GM21515 (cell line): Measurements from ENCODE around the gene GATA6.

Experiments used
- ATAC-seq: cut with Tn5 transposase; IDR thresholded peaks from one replicate; pipeline ENCODE4 v1.9.1; 2021; ENCODE audit not compliant: unreplicated experiment

GATA6 gene

DNA sequence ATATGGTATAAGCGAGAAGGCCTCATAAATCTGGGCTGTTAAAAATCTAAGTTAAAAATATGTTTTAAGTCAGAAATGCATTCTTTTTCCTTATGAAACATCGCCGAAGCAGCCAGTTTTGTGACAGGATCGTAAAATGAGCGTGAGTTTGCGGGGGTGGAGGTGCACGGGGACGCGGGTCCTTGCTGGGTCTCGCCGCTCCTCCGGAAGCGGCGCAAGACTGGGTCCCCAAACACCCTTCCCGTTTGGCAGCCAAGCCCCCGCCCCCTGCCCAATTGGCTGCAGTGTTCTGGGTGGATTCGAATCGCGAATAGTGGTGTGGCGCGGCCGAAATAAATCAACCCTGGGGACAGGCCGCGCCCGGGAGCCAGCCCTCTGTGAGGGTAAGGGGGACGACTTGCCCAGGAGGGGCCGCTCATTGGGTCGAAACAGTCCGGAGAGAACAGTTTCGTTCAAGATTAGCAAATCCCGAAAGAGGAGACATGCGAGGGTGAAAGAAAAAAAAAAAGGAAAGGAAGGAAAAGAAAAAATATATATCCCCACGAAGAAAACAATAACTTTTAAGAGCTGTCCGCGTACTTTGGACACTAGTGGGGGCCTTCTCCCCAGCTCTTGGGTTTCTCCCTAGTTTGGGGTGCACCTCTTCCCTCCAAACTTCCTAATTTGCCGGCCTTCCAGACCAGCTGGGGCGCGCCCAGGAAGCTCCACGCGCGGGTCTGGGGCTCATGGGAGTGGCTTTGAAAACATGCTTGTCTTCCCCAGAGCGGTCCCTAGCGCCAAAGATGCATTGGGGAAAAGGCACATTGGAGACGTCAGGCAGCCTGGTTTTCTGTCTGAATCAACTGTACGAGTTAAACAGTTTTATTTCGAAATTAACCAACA is 3.1 kb upstream of the GATA6 start:
- ATAC-seq: no peak

DNA sequence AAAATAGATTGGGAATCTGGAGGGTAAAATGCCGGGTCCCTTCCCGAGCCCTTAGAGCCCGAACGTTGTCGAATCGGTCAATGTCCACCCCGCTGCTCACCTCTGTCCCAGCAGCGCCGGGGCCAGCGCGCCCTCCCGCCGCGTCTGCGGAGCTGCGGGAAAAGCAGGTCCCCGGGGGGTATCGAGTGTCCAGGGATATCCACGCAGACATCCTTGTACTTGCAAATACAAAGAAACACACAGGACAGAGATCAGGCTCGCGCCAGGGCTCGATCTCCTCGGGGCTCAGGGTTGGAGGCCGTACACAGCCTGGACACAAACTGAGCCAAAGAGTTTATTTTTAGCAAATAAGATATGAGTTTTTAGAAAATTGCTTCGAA is 2.3 kb upstream of the GATA6 start:
- no peak for ATAC-seq

DNA sequence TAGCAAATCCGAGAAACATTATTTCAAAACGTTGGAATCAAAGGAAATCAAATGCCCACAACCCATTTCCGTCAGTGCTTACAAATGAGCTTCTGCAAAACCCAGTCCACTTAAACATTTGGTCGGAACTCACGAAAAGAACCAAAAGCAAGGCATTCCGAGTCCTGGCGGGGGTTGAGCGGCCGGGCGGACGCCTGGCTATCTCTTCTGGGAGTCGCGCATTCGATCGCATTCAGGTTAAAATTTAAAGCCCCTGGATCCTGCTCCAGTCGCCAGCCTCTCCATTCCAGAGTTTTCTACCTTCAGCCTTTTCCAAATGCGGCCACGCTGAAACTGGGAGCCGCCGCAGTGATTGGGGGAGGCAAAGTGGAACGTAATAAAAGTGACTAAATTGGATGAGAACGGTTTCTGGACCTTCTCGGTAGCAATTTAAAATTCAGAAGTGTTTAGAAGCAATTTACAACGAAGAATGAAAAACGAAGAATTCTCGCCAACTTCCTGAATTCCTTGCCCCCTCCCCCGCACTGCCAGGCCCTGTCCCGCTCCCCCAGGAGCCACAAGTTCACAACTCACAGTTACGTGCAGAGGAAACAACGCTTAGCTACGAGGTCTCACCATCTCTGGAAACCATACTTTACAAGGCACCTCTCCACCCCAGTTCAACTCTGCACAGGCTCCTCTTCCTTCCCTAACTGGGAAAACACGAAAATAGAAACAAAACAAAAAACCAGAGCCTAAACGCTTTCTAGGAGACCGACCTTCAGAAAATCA is 1.7 kb upstream of the GATA6 start:
- ATAC-seq: no peak

DNA sequence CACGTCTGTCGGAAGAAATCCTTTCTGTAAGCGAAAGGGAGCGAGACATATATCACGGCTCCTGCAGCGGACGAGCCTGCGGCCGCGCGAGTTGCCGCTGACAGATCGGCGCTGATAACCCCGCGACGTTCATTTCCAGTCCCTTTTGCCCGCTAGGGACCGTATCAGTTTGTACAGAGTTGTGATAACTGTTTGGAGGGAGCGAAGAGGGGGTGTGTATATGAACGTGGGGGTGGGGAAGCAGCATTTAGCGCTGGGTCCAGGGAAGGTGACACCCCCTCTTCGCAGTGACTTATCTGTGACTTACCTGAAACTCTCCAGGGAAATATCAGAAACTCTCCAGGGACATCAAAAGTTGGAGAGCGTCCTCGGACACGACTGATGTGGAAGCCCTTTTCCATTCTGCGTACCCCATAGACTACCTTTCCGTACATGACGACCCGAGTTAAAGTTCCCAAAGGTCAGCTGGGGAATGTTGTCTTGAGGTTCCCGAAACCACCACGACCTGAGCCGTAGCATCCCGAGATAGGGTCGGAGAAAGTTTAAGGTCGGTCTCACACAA is 948 bp upstream of the GATA6 start:
- ATAC-seq: no peak

DNA sequence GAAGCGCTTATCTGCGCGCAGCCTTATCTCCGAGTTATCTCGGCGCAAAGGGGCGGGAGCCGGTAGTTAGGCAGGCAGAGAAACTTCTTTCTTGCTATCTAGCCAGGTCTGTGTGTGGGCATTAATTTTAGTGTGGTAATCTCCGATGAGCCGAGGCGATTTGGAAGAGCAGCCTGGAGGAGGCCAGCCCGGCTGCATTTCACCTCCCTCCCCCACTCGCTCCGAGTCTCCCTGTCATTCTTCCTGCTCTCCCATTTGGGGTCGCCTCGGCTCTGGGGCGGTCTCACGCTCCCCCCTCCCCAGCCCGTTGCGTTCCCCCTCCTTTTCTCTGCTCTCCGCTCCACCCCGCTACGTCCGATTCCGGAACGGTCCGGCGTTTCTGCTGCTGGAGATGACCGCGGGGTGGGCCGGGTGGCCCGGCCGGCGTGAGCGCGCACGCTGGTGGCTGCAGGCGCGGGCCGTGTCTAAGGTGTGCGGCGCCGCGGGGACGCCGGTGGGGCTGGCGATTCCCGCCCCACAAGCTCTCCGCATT is 566 bp downstream of the GATA6 start:
- ATAC-seq: no peak

DNA sequence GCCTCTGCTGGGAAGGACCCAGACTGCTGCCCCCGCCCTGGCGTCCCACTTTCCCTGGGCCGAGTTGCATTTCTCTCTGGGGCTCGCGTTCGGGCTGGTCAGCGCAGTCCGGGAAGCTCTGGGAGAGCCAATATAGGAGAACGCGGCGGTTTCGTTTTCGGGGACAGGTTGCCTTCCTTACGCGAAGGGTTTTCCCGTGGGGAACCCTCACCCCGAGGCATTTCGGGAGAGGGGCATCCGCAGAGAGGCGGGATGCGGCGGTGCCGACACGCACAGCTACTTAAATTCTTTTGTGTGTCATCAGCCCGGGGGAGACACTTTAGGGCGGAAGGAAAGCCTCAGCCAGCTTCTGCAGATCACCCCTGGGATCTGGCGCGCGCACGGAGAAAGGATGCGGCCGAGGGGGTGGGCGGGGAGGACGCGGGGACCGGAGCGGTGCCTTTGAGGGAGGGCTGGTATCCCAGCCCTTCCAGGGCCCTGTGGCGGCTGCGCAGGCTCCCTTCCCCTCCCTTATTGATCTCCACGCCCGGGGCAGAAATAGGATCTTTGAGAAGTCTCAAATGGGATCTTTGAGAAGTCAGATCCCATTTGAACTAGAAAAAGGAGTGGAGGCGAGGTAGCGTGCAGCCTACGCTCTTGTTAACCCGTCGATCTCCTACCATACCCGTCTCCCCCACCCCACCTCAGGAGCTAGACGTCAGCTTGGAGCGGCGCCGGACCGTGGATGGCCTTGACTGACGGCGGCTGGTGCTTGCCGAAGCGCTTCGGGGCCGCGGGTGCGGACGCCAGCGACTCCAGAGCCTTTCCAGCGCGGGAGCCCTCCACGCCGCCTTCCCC is 1.2 kb downstream of the GATA6 start:
- no peak for ATAC-seq

DNA sequence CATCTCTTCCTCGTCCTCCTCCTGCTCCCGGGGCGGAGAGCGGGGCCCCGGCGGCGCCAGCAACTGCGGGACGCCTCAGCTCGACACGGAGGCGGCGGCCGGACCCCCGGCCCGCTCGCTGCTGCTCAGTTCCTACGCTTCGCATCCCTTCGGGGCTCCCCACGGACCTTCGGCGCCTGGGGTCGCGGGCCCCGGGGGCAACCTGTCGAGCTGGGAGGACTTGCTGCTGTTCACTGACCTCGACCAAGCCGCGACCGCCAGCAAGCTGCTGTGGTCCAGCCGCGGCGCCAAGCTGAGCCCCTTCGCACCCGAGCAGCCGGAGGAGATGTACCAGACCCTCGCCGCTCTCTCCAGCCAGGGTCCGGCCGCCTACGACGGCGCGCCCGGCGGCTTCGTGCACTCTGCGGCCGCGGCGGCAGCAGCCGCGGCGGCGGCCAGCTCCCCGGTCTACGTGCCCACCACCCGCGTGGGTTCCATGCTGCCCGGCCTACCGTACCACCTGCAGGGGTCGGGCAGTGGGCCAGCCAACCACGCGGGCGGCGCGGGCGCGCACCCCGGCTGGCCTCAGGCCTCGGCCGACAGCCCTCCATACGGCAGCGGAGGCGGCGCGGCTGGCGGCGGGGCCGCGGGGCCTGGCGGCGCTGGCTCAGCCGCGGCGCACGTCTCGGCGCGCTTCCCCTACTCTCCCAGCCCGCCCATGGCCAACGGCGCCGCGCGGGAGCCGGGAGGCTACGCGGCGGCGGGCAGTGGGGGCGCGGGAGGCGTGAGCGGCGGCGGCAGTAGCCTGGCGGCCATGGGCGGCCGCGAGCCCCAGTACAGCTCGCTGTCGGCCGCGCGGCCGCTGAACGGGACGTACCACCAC is 2.1 kb downstream of the GATA6 start:
- no peak for ATAC-seq

DNA sequence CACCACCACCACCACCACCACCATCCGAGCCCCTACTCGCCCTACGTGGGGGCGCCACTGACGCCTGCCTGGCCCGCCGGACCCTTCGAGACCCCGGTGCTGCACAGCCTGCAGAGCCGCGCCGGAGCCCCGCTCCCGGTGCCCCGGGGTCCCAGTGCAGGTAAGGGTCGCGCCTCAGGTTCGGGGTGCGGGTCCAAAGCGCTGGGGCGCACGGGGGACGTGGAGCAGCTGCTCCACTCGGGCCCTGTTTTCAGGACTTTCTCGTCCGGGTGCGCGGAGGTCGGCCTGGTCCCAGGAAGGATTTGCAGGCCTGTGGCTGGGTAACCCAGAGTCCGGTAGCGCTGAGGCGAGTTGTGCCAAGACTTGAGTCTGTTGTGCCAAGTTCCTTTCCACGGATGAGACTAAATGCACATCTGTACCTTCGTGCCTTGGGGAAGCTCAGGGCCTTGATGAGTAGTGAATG is 2.8 kb downstream of the GATA6 start:
- ATAC-seq: no peak

DNA sequence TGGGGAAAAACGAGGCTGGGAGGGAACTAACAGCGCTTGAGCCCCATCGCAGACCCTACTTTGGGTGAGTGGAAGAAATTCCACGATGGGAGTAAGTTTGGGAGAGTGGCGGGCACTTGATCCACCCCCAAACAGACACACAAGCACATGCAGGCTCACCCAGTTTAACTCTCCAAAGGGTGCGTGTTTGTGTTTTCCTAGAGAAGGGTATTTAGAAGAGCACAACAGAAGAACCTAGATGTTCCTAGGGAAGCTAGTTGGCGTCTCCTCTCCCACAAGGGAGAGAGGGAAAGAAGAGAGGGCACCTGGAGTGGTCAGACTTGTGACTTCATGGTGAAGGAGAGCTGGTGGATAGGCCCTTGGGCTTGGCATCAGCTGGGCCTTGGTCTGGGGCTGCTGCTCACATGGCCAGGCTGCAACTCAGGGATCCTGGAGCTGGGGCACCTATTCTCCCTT is 3.2 kb downstream of the GATA6 start:
- ATAC-seq: no peak

DNA sequence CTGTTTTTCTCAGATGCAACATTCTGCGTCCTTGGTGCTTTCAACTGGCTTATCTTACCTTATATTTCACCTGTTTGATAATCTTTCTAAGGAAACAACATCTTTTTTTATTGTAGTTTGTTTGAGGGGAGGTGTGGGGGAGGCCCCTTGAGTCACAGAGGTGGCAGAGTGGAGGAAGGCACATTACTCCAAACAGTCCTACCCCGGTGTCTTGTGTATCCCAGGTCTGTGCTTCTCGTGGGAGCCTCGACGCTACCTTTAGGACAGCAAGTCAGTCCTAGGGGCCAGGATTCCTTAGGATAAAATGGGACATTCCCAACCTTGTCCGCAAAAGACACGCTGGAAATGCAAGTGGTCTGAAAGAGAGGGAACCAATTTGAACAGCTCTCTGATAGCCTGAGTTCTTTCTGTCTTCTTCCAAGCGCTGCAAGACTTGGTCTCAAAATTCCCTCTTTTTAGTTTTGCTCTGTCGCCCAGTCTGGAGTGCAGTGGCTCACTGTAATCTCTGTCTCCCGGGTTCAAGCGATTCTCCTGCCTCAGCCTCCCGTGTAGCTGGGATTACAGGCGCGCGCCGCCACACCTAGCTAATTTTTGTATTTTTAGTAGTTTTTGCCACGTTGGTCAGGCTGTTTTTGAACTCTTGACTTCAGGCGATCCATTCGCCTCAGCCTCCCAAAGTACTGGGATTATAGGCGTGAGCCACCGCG is 4.0 kb downstream of the GATA6 start:
- ATAC-seq: no peak

DNA sequence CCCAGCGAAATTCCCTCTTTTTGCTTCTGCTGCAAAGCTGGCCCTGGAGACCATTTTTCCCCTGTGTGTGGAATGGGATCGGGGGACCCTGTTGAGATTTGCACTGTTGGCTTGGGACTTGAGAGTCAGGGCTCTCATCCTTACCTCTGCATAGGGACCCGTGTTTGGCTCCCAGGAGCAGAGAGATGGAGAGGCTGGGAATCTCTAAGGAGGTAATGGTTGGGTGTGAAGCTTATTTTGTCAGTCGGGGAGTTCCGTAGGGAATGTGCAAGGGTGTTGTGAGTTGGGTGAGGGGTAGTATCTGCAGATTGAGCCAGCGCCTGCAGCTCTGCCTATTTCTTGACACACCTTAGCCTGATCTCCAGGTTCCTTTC is 4.5 kb downstream of the GATA6 start:
- no peak for ATAC-seq

DNA sequence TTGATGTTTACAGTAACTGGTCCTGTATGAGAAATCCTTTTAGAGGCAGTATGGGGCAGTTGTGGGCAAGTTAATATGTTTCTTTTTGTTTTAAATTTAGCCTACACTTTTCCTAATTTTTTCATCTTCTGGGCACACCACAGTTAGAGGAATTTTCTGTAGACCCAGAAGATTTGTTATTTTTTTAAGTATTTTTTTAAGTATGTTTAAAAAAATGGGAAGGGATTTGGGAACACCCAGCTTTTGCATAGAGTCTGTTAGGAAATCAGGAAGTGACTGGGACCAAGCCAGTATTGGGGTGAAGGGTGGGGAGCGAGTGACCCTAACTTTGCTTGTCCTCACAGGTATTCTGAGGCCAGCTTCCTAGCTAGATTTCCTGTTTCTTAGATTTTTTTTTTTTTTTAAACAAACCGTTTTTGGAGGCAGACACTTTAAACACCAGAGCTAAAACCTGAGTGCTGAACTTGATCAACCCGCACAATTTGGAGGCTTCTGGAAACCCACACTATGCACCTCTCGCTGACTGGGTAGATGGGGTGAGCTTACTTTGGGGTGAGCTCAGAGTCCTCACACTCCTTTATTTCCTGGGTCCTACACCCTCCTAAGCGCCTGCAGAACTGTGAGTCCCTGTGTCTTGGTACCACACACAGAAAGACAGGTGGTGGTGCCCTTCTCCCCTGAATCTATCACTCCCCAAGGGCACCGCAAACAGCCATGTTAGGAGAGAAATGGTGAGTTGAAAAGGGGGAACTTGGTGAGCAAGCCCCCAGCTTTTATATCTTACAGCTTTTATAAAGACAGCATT is 5.2 kb downstream of the GATA6 start:
- ATAC-seq: no peak

DNA sequence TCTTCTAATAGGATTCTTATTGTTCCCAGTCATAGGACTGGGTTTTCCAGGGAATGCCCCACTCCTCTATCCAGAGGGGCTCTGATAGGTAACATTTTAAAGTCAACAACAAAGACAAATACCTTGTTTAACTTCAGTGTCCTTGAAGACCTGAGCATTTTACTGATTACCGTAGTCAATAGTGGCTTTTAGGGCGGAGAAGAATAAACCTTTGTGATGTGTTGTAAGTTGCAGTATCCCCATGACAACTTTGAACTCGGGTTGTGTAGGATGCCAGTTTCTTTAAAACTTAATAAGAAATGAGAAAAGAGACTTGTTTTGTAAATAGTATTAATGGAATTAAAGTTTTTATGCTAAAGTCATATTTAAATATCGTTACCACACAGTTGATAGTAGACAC is 6.0 kb downstream of the GATA6 start:
- no peak for ATAC-seq

DNA sequence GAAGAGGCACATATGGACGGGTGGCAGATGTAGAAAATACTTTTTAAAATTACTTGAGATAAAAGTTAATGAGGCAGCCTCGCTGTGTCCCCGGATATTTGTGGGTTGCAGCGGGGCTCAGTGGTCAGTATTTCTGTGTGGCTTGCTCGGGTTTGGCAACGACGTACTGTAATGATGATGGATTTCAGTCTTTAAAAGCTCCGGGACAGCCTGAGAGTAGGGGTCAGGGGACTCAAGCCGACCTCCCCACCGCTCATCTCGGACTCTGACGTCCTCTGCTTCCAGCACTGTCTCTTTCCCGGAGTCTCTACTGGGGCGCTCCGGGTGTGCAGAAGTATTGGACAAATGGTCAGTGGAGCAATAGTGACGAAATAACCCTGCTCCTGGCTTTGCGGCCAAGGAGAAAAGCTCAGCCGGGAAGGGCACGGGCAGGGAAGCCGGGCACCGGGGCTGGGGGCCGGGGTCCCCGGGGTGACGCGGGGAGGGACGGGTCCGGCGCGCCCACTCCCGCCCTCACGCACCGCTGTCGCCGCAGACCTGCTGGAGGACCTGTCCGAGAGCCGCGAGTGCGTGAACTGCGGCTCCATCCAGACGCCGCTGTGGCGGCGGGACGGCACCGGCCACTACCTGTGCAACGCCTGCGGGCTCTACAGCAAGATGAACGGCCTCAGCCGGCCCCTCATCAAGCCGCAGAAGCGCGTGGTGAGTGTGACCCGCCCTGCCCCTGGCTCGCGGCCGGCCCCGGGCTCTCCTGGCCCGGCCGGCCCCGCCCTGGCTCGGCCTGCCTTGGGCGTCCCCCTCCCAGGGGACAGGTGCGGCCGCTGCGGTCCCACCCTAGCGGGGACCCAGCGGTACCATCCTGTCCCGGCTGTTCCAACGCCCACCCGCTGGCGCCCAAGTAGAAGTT is 7.3 kb downstream of the GATA6 start:
- no peak for ATAC-seq

DNA sequence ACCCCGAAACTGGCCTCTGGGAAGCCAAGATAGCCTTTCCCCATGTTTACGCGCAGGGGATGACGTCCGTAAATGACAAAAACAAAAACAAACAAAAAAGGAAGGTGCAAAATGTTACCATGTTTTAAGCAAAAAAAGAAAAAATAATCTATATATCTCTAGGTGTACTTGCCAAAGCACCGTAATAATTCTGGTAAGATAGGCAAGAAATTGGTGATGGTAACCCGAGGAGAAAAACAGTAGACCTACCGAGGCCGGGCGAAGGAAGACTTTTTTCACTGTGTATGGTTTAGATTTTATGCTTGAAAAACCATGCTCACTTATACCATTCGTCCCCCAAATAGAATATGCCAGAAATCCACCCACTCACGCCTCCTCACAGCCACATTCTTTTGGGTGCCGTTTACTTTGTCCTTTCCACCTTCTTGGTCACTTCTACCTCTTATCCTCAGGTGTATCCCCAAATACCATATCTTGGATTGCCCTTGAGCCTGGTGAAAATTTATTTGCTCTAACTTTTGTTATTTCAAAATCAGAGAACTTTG is 8.0 kb downstream of the GATA6 start:
- ATAC-seq: no peak

DNA sequence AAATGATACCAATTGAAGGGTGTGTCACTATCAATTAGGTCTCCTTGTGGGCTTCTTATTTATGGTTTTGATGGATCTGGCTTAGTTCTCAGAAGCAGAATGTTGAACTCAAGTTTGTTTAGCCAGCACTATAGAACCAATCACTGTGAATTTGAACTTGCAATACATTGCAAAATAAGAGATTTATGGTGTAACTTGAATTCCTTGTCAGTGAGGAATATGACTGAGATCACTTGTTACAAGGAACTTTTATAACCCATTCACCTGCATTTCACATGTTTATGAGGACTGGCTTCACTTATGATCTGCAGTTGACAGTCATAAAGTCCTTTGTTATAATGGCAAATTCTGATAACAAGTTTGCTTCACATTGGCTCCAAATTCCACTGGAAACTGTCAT is 9.8 kb downstream of the GATA6 start:
- no peak for ATAC-seq

DNA sequence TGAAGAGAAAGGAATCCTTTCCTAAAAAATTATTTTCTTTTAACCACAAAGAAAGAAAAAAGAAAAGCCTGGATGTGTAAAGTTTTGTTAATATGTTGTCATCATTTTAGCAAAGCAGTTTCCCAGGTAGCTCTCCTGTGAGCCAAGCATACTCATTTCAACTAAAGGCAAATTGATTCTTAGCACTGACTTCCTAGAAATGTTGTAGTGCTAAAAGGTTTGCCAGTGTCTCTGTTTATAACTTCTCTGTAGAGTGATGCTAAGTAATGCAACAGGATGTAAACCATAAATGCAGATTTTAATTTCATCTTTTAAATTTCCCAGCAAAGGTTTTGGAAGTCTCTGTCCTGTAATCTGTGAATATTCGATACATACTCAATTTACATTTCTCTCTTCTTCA is 10.2 kb downstream of the GATA6 start:
- ATAC-seq: no peak
